CD14-positive monocyte (primary cell): ENCODE results near the gene GNAZ. TPM values are rescaled to one million over a fixed set of nuclear protein-coding genes. Genes with fewer than 3 reads are reported as not detected.

Experiments
- DNase-seq, 3 donors: peaks; one replicate each; pipeline ENCODE4 v3.0.0-alpha.2; 2011 to 2022
- H2AFZ ChIP-seq: 2 replicates; pipeline ENCODE4 v1.6.0; 2012; ENCODE audit warnings: mild to moderate bottlenecking, low read depth, low read length, inconsistent platforms; ENCODE audit not compliant: insufficient read depth, poor library complexity, severe bottlenecking
- H3K27ac ChIP-seq, 2 donors: 1 replicate in 1 of 2; 2 replicates in 1 of 2; pipeline ENCODE4 v1.5.1; 2012 to 2013; ENCODE audit warnings: low read length in 2 of 2, control low read depth in 1 of 2, inconsistent platforms in 1 of 2, low read depth in 1 of 2, mild to moderate bottlenecking in 1 of 2
- H3K27me3 ChIP-seq, 2 donors: one replicate each; pipeline versions ENCODE4 v1.6.0 to v1.6.1; 2011 to 2013; ENCODE audit warnings: low read length in 2 of 2; ENCODE audit not compliant: control insufficient read depth in 2 of 2, insufficient read depth in 2 of 2
- H3K36me3 ChIP-seq, 2 donors: replicated peaks in 1 of 2; 1 replicate in 1 of 2; 2 replicates in 1 of 2; pipeline versions ENCODE4 v1.5.1 to v1.6.1; 2012 to 2013; ENCODE audit warnings: low read length in 2 of 2, control low read depth in 1 of 2, inconsistent platforms in 1 of 2, mild to moderate bottlenecking in 1 of 2; ENCODE audit not compliant: insufficient read depth in 2 of 2, control insufficient read depth in 1 of 2
- H3K4me1 ChIP-seq, 2 donors: 1 replicate in 1 of 2; 2 replicates in 1 of 2; pipeline versions ENCODE4 v1.5.1 to v1.6.1; 2012 to 2013; ENCODE audit warnings: low read length in 2 of 2, control low read depth in 1 of 2, inconsistent platforms in 1 of 2, mild to moderate bottlenecking in 1 of 2, moderate library complexity in 1 of 2; ENCODE audit not compliant: insufficient read depth in 2 of 2, control insufficient read depth in 1 of 2
- H3K4me2 ChIP-seq: replicated peaks from 2 replicates; pipeline ENCODE3; 2012; ENCODE audit warnings: low read length, moderate library complexity, mild to moderate bottlenecking; ENCODE audit not compliant: poor library complexity, severe bottlenecking; ENCODE audit errors: extremely low read depth
- H3K4me3 ChIP-seq, 3 experiments: fragments of 200-600 bp in 1 of 3; sonication (generic) in 1 of 3; replicated peaks in 1 of 3; 1 replicate in 2 of 3; 2 replicates in 1 of 3; pipeline ENCODE4 v1.5.1; 2011 to 2013; ENCODE audit warnings: low read length in 3 of 3, mild to moderate bottlenecking in 3 of 3, control low read depth in 2 of 3, low read depth in 2 of 3, inconsistent platforms in 1 of 3, moderate library complexity in 1 of 3
- H3K79me2 ChIP-seq: 2 replicates; pipeline ENCODE4 v1.6.0; 2012; ENCODE audit warnings: mild to moderate bottlenecking, control low read depth, inconsistent platforms, low read length, moderate library complexity; ENCODE audit not compliant: insufficient read depth
- H3K9ac ChIP-seq: 2 replicates; pipeline ENCODE4 v1.6.0; 2017; ENCODE audit warnings: low read length, mild to moderate bottlenecking; ENCODE audit not compliant: insufficient read depth, poor library complexity, severe bottlenecking
- H3K9me3 ChIP-seq, 2 donors: replicated peaks in 1 of 2; 1 replicate in 1 of 2; 2 replicates in 1 of 2; pipeline versions ENCODE4 v1.5.1 to v1.6.1; 2012 to 2013; ENCODE audit warnings: low read length in 2 of 2, control low read depth in 1 of 2; ENCODE audit not compliant: control insufficient read depth in 1 of 2, insufficient read depth in 1 of 2
- H4K20me1 ChIP-seq: 2 replicates; pipeline ENCODE4 v1.6.0; 2012; ENCODE audit warnings: mild to moderate bottlenecking, low read length, control low read depth, moderate library complexity; ENCODE audit not compliant: insufficient read depth
- H3K27ac Mint-ChIP-seq, 7 donors: one replicate each; pipeline ENCODE4 v1.8.0; 2020; ENCODE audit warnings: mild to moderate bottlenecking in 7 of 7, mixed read lengths in 7 of 7, moderate library complexity in 6 of 7, inconsistent platforms in 2 of 7
- H3K27me3 Mint-ChIP-seq, 3 donors: one replicate each; pipeline ENCODE4 v1.8.0; 2021 to 2022; ENCODE audit warnings: low read depth in 3 of 3, mild to moderate bottlenecking in 3 of 3, mixed read lengths in 3 of 3, moderate library complexity in 3 of 3, inconsistent platforms in 1 of 3
- H3K36me3 Mint-ChIP-seq, 2 donors: one replicate each; pipeline ENCODE4 v1.8.0; 2020; ENCODE audit warnings: mixed read lengths in 2 of 2, inconsistent platforms in 1 of 2, mild to moderate bottlenecking in 1 of 2
- H3K4me1 Mint-ChIP-seq: one replicate; pipeline ENCODE4 v1.8.0; 2020; ENCODE audit warnings: mild to moderate bottlenecking, mixed read lengths
- H3K4me3 Mint-ChIP-seq, 2 donors: one replicate each; pipeline ENCODE4 v1.8.0; 2020; ENCODE audit warnings: mild to moderate bottlenecking in 2 of 2, mixed read lengths in 2 of 2, moderate library complexity in 1 of 2
- H3K9me3 Mint-ChIP-seq, 7 donors: one replicate each; pipeline ENCODE4 v1.8.0; 2020 to 2022; ENCODE audit warnings: mixed read lengths in 7 of 7, mild to moderate bottlenecking in 6 of 7, moderate library complexity in 6 of 7, inconsistent platforms in 2 of 7
- CTCF ChIP-seq: fragments of 200-600 bp; IDR thresholded peaks from one replicate; pipeline ENCODE4 v1.8.0; 2022; ENCODE audit warnings: antibody characterized with exemption, mild to moderate bottlenecking
- WGBS: methylation state at CpG from one replicate; pipeline ENCODE4 v1.1.5; 2013; ENCODE audit warnings: missing lambda C conversion rate; ENCODE audit not compliant: insufficient coverage; 5-methylcytosine and 5-hydroxymethylcytosine counted together
- intact Hi-C, 2 donors: fragments of 100-400 bp; cut with micrococcal nuclease; formaldehyde crosslinking; loops; one replicate each; pipeline versions ENCODE4 v1.15.0 to v1.15.1; 2023
- polyA plus RNA-seq, 3 donors: library from polyadenylated mRNA; depleted of rRNA in 1 of 3; unstranded in 2 of 3; stranded (reverse) in 1 of 3; fragments of 300-500 nt in 2 of 3; fragments of >200 nt in 1 of 3; fragmentation: Illumina TruSeq in 2 of 3; gene quantifications; 1 replicate in 2 of 3; 2 replicates in 1 of 3; pipeline ENCODE4 v1.2.3, GENCODE V29; 2012 to 2021

GNAZ gene
- polyA plus RNA-seq, 3 donors, result 0.04 to 0.05 TPM; not detected in 1

- no peak for TF ChIP-seq CTCF
- no peaks in the 10 kb centered on the region for H3K9me3 Mint-ChIP-seq
- Histone ChIP-seq H3K9me3 (no peaks in the 10 kb centered on the region), H3K36me3 (no peaks in the 10 kb centered on the region), H3K79me2 (no peaks in the 10 kb centered on the region), H3K4me1 (no peaks in the 10 kb centered on the region), H3K27ac (no peak overlapping the region), H2AFZ (no peak overlapping the region), H3K4me2 (no peak overlapping the region), H3K4me3 (no peak overlapping the region), H4K20me1 (no peaks in the 10 kb centered on the region), H3K27me3 (no peaks in the 10 kb centered on the region), H3K9ac (no peak overlapping the region)
- intact Hi-C loops, result no loop called here
- peak overlapping the region in 1 of 7 donors; percentile 47 for H3K27ac Mint-ChIP-seq
- 93% methylated on average over 6 of the region's 7 CpGs for WGBS
- H3K36me3 Mint-ChIP-seq, result no peaks in the 10 kb centered on the region
- no peak for DNase-seq
- H3K27me3 Mint-ChIP-seq, result peaks cover 0 to 3% (median 0%) of the 10 kb centered on the region in 3 donors
- H3K4me3 Mint-ChIP-seq, result no peak overlapping the region
- H3K4me1 Mint-ChIP-seq, result no peaks in the 10 kb centered on the region
Observed at GRCh38 chr22:23108249-23109078, 38.1 kb downstream of the GNAZ start.

GRCh38 chr22:23109079-23109347, 38.7 kb downstream of the GNAZ start:
- intact Hi-C loops, result no loop called here
- Histone ChIP-seq H3K36me3 (no peaks in the 10 kb centered on the region), H3K27me3 (no peaks in the 10 kb centered on the region), H3K4me3 (no peak overlapping the region), H3K4me2 (no peak overlapping the region), H3K79me2 (no peaks in the 10 kb centered on the region), H3K9me3 (no peaks in the 10 kb centered on the region), H2AFZ (no peak overlapping the region), H3K27ac (no peak overlapping the region), H4K20me1 (no peaks in the 10 kb centered on the region), H3K4me1 (no peaks in the 10 kb centered on the region), H3K9ac (no peak overlapping the region)
- DNase-seq, result no peak
- Mint-ChIP-seq H3K4me1 (no peaks in the 10 kb centered on the region), H3K27ac (no peak overlapping the region), H3K36me3 (no peaks in the 10 kb centered on the region), H3K9me3 (no peaks in the 10 kb centered on the region), H3K4me3 (no peak overlapping the region), H3K27me3 (peaks cover 0 to 3% (median 0%) of the 10 kb centered on the region in 3 donors)
- no peak for TF ChIP-seq CTCF
- WGBS, result 90% methylated on average over 2 of the region's 6 CpGs
